Stomach (tissue), 4 donors: Measurements from ENCODE around the gene PYROXD2.

Experiments used
- POLR2A ChIP-seq, 4 donors: fragments of 450-650 bp; IDR thresholded peaks; one replicate each; pipeline ENCODE4 v1.6.1; 2016; ENCODE audit warnings: antibody characterized with exemption in 4 of 4, control low read depth in 2 of 4, mild to moderate bottlenecking in 1 of 4, moderate library complexity in 1 of 4
- POLR2AphosphoS5 ChIP-seq, 3 donors: sonication (generic); formaldehyde crosslinking; IDR thresholded peaks; one replicate each; pipeline ENCODE4 v1.6.1; 2016; ENCODE audit warnings: antibody characterized with exemption in 3 of 3
- TF ChIP-seq, protein P1 (sequence below), 7 experiments: fragments of 450-650 bp in 4 of 7; fragments of 200-600 bp in 3 of 7; sonication (generic) in 3 of 7; IDR thresholded peaks; one replicate each; pipeline ENCODE4 v1.5.1; 2016 to 2019; ENCODE audit warnings: antibody characterized with exemption in 7 of 7, control low read depth in 2 of 7, mild to moderate bottlenecking in 1 of 7

- TF ChIP-seq POLR2A (IDR thresholded peaks at IDR 0.05) = no peak
- TF ChIP-seq, protein P1, sequence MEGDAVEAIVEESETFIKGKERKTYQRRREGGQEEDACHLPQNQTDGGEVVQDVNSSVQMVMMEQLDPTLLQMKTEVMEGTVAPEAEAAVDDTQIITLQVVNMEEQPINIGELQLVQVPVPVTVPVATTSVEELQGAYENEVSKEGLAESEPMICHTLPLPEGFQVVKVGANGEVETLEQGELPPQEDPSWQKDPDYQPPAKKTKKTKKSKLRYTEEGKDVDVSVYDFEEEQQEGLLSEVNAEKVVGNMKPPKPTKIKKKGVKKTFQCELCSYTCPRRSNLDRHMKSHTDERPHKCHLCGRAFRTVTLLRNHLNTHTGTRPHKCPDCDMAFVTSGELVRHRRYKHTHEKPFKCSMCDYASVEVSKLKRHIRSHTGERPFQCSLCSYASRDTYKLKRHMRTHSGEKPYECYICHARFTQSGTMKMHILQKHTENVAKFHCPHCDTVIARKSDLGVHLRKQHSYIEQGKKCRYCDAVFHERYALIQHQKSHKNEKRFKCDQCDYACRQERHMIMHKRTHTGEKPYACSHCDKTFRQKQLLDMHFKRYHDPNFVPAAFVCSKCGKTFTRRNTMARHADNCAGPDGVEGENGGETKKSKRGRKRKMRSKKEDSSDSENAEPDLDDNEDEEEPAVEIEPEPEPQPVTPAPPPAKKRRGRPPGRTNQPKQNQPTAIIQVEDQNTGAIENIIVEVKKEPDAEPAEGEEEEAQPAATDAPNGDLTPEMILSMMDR (IDR thresholded peaks at IDR 0.05) = no peak
- no peak for TF ChIP-seq POLR2AphosphoS5 (IDR thresholded peaks at IDR 0.05)
These were observed 29.5 kb upstream of the PYROXD2 start for GRCh38 chr10:98444314-98445006.
